ENCODE results near the gene BNIP5.

DNA sequence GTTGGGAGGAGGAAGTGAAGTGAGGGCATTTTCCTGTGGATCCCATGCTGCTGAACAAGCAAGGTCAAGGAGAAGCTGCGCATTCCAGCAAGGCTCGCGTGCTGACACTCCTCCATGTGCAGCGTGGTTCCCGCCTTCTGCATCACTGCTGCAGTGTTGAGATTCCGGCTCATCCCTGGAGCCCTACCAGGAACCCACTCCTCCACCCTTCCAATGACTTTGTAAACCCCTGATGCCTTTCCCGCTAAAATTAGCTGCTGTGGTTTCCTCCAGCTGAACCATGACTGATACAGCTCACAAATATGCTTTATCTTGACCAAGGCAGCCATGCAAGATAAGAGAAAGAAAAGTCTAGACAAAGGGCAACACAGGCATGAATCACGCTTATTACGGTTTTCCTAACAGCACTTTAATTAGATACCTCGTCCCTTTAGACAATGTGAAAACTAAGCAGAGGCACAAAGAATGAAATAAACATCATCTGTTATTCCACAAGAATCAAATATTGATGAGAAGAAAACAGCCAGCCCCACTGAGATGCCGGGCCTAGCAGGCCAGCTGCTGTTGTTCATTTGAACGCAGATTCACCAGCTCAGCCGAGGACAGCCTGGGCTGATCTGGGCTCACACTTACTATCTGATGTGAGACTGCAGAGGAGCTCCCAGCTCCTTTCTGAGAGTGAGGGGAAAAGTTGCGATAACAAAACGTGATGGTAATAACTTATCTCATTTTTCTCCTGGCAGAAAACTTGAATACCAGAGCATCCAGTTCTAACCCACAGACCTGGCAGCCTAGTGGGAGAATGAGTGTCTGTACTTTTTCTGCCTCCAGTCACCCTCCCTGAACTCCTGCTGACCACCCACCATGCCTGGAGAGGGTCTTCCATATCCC is 14.2 kb upstream of the BNIP5 start:
- TF ChIP-seq, protein P1, sequence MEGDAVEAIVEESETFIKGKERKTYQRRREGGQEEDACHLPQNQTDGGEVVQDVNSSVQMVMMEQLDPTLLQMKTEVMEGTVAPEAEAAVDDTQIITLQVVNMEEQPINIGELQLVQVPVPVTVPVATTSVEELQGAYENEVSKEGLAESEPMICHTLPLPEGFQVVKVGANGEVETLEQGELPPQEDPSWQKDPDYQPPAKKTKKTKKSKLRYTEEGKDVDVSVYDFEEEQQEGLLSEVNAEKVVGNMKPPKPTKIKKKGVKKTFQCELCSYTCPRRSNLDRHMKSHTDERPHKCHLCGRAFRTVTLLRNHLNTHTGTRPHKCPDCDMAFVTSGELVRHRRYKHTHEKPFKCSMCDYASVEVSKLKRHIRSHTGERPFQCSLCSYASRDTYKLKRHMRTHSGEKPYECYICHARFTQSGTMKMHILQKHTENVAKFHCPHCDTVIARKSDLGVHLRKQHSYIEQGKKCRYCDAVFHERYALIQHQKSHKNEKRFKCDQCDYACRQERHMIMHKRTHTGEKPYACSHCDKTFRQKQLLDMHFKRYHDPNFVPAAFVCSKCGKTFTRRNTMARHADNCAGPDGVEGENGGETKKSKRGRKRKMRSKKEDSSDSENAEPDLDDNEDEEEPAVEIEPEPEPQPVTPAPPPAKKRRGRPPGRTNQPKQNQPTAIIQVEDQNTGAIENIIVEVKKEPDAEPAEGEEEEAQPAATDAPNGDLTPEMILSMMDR (IDR thresholded peaks at IDR 0.05): no peak
- TF ChIP-seq POLR2A (IDR thresholded peaks at IDR 0.05) (no peak), EP300 (IDR thresholded peaks at IDR 0.05) (no peak), POLR2AphosphoS5 (IDR thresholded peaks at IDR 0.05) (peak in 2 of 3 donors; percentile 66 to 85)

All from stomach (tissue), 4 donors.